CD14-positive monocyte (primary cell): ENCODE data around the gene SP5. TPM values are rescaled to one million over a fixed set of nuclear protein-coding genes. Genes with fewer than 3 reads are reported as not detected.

Source experiments
- DNase-seq, 3 donors: peaks; one replicate each; pipeline ENCODE4 v3.0.0-alpha.2; 2011 to 2022
- H2AFZ ChIP-seq: 2 replicates; pipeline ENCODE4 v1.6.0; 2012; ENCODE audit warnings: mild to moderate bottlenecking, low read depth, low read length, inconsistent platforms; ENCODE audit not compliant: insufficient read depth, poor library complexity, severe bottlenecking
- H3K27ac ChIP-seq, 2 donors: 1 replicate in 1 of 2; 2 replicates in 1 of 2; pipeline ENCODE4 v1.5.1; 2012 to 2013; ENCODE audit warnings: low read length in 2 of 2, control low read depth in 1 of 2, inconsistent platforms in 1 of 2, low read depth in 1 of 2, mild to moderate bottlenecking in 1 of 2
- H3K27me3 ChIP-seq, 2 donors: one replicate each; pipeline versions ENCODE4 v1.6.0 to v1.6.1; 2011 to 2013; ENCODE audit warnings: low read length in 2 of 2; ENCODE audit not compliant: control insufficient read depth in 2 of 2, insufficient read depth in 2 of 2
- H3K36me3 ChIP-seq, 2 donors: replicated peaks in 1 of 2; 1 replicate in 1 of 2; 2 replicates in 1 of 2; pipeline versions ENCODE4 v1.5.1 to v1.6.1; 2012 to 2013; ENCODE audit warnings: low read length in 2 of 2, control low read depth in 1 of 2, inconsistent platforms in 1 of 2, mild to moderate bottlenecking in 1 of 2; ENCODE audit not compliant: insufficient read depth in 2 of 2, control insufficient read depth in 1 of 2
- H3K4me1 ChIP-seq, 2 donors: 1 replicate in 1 of 2; 2 replicates in 1 of 2; pipeline versions ENCODE4 v1.5.1 to v1.6.1; 2012 to 2013; ENCODE audit warnings: low read length in 2 of 2, control low read depth in 1 of 2, inconsistent platforms in 1 of 2, mild to moderate bottlenecking in 1 of 2, moderate library complexity in 1 of 2; ENCODE audit not compliant: insufficient read depth in 2 of 2, control insufficient read depth in 1 of 2
- H3K4me2 ChIP-seq: replicated peaks from 2 replicates; pipeline ENCODE3; 2012; ENCODE audit warnings: low read length, moderate library complexity, mild to moderate bottlenecking; ENCODE audit not compliant: poor library complexity, severe bottlenecking; ENCODE audit errors: extremely low read depth
- H3K4me3 ChIP-seq, 3 experiments: fragments of 200-600 bp in 1 of 3; sonication (generic) in 1 of 3; replicated peaks in 1 of 3; 1 replicate in 2 of 3; 2 replicates in 1 of 3; pipeline ENCODE4 v1.5.1; 2011 to 2013; ENCODE audit warnings: low read length in 3 of 3, mild to moderate bottlenecking in 3 of 3, control low read depth in 2 of 3, low read depth in 2 of 3, inconsistent platforms in 1 of 3, moderate library complexity in 1 of 3
- H3K79me2 ChIP-seq: 2 replicates; pipeline ENCODE4 v1.6.0; 2012; ENCODE audit warnings: mild to moderate bottlenecking, control low read depth, inconsistent platforms, low read length, moderate library complexity; ENCODE audit not compliant: insufficient read depth
- H3K9ac ChIP-seq: 2 replicates; pipeline ENCODE4 v1.6.0; 2017; ENCODE audit warnings: low read length, mild to moderate bottlenecking; ENCODE audit not compliant: insufficient read depth, poor library complexity, severe bottlenecking
- H3K9me3 ChIP-seq, 2 donors: replicated peaks in 1 of 2; 1 replicate in 1 of 2; 2 replicates in 1 of 2; pipeline versions ENCODE4 v1.5.1 to v1.6.1; 2012 to 2013; ENCODE audit warnings: low read length in 2 of 2, control low read depth in 1 of 2; ENCODE audit not compliant: control insufficient read depth in 1 of 2, insufficient read depth in 1 of 2
- H4K20me1 ChIP-seq: 2 replicates; pipeline ENCODE4 v1.6.0; 2012; ENCODE audit warnings: mild to moderate bottlenecking, low read length, control low read depth, moderate library complexity; ENCODE audit not compliant: insufficient read depth
- H3K27ac Mint-ChIP-seq, 7 donors: one replicate each; pipeline ENCODE4 v1.8.0; 2020; ENCODE audit warnings: mild to moderate bottlenecking in 7 of 7, mixed read lengths in 7 of 7, moderate library complexity in 6 of 7, inconsistent platforms in 2 of 7
- H3K27me3 Mint-ChIP-seq, 3 donors: one replicate each; pipeline ENCODE4 v1.8.0; 2021 to 2022; ENCODE audit warnings: low read depth in 3 of 3, mild to moderate bottlenecking in 3 of 3, mixed read lengths in 3 of 3, moderate library complexity in 3 of 3, inconsistent platforms in 1 of 3
- H3K36me3 Mint-ChIP-seq, 2 donors: one replicate each; pipeline ENCODE4 v1.8.0; 2020; ENCODE audit warnings: mixed read lengths in 2 of 2, inconsistent platforms in 1 of 2, mild to moderate bottlenecking in 1 of 2
- H3K4me1 Mint-ChIP-seq: one replicate; pipeline ENCODE4 v1.8.0; 2020; ENCODE audit warnings: mild to moderate bottlenecking, mixed read lengths
- H3K4me3 Mint-ChIP-seq, 2 donors: one replicate each; pipeline ENCODE4 v1.8.0; 2020; ENCODE audit warnings: mild to moderate bottlenecking in 2 of 2, mixed read lengths in 2 of 2, moderate library complexity in 1 of 2
- H3K9me3 Mint-ChIP-seq, 7 donors: one replicate each; pipeline ENCODE4 v1.8.0; 2020 to 2022; ENCODE audit warnings: mixed read lengths in 7 of 7, mild to moderate bottlenecking in 6 of 7, moderate library complexity in 6 of 7, inconsistent platforms in 2 of 7
- CTCF ChIP-seq: fragments of 200-600 bp; IDR thresholded peaks from one replicate; pipeline ENCODE4 v1.8.0; 2022; ENCODE audit warnings: antibody characterized with exemption, mild to moderate bottlenecking
- WGBS: methylation state at CpG from one replicate; pipeline ENCODE4 v1.1.5; 2013; ENCODE audit warnings: missing lambda C conversion rate; ENCODE audit not compliant: insufficient coverage; 5-methylcytosine and 5-hydroxymethylcytosine counted together
- intact Hi-C, 2 donors: fragments of 100-400 bp; cut with micrococcal nuclease; formaldehyde crosslinking; loops; one replicate each; pipeline versions ENCODE4 v1.15.0 to v1.15.1; 2023
- polyA plus RNA-seq, 3 donors: library from polyadenylated mRNA; depleted of rRNA in 1 of 3; unstranded in 2 of 3; stranded (reverse) in 1 of 3; fragments of 300-500 nt in 2 of 3; fragments of >200 nt in 1 of 3; fragmentation: Illumina TruSeq in 2 of 3; gene quantifications; 1 replicate in 2 of 3; 2 replicates in 1 of 3; pipeline ENCODE4 v1.2.3, GENCODE V29; 2012 to 2021

Gene SP5
- polyA plus RNA-seq, 3 donors: not detected

GRCh38 chr2:170690640-170691039 is 24.5 kb upstream of the SP5 start:
- no peak overlapping the region for H3K9ac ChIP-seq
- intact Hi-C loops: no loop called here
- no peaks in the 10 kb centered on the region for H3K4me1 ChIP-seq
- Mint-ChIP-seq H3K9me3 (no peaks in the 10 kb centered on the region), H3K27ac (no peak overlapping the region), H3K4me1 (no peaks in the 10 kb centered on the region), H3K27me3 (peaks cover 9 to 18% (median 10%) of the 10 kb centered on the region in 3 donors), H3K36me3 (no peaks in the 10 kb centered on the region), H3K4me3 (no peak overlapping the region)
- H3K36me3 ChIP-seq: no peaks in the 10 kb centered on the region
- DNase-seq: no peak
- H3K27ac ChIP-seq: no peak overlapping the region
- H3K79me2 ChIP-seq: no peaks in the 10 kb centered on the region
- no peak overlapping the region for H2AFZ ChIP-seq
- H3K9me3 ChIP-seq: no peaks in the 10 kb centered on the region
- H4K20me1 ChIP-seq: no peaks in the 10 kb centered on the region
- WGBS: 90% methylated on average over 4 of the region's 8 CpGs
- no peak overlapping the region for H3K4me3 ChIP-seq
- TF ChIP-seq CTCF: no peak
- no peaks in the 10 kb centered on the region for H3K27me3 ChIP-seq
- H3K4me2 ChIP-seq: no peak overlapping the region

DNA sequence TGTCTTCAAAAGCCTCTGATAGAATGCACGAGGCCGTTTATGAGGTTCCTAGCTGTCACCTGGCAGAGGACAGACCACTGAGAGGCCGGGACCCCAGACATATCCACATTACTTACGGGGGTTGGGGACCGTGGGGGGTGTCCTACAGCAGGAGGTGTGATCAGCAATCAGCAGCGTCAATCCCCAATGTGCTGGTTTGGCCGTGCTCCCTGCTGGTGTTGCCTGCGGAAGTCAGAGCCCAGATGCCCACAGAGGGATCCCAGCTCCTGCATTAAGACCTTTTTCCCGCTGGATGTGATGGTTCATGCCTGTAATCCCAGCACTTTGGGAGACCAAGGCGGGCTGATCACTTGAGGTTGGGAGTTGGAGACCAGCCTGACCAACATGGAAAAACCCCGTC is 20.8 kb upstream of the SP5 start:
- Histone ChIP-seq H3K9me3 (no peaks in the 10 kb centered on the region), H3K79me2 (no peaks in the 10 kb centered on the region), H3K9ac (no peak overlapping the region), H3K4me2 (no peak overlapping the region), H2AFZ (no peak overlapping the region), H3K27ac (no peak overlapping the region), H4K20me1 (no peaks in the 10 kb centered on the region), H3K4me1 (no peaks in the 10 kb centered on the region), H3K4me3 (no peak overlapping the region), H3K27me3 (no peaks in the 10 kb centered on the region), H3K36me3 (no peaks in the 10 kb centered on the region)
- no peaks in the 10 kb centered on the region for H3K4me1 Mint-ChIP-seq
- peaks cover 7 to 17% (median 13%) of the 10 kb centered on the region in 3 donors for H3K27me3 Mint-ChIP-seq
- DNase-seq: no peak
- no peak overlapping the region for H3K4me3 Mint-ChIP-seq
- H3K9me3 Mint-ChIP-seq: no peaks in the 10 kb centered on the region
- H3K27ac Mint-ChIP-seq: no peak overlapping the region
- no peaks in the 10 kb centered on the region for H3K36me3 Mint-ChIP-seq
- WGBS: 78% methylated on average over 3 of the region's 11 CpGs
- TF ChIP-seq CTCF: no peak
- intact Hi-C loops: no loop called here
